Inflammatory macrophage treated with lipopolysaccharide for 1 hour (primary cell): ENCODE data around the gene TAOK2.
"Not testable (repeated sequence)": the region's sequence is repeated elsewhere in the genome, so short reads cannot be mapped to it uniquely, and the experiment has no call there.

Experiments used
- DNase-seq, 2 donors: peaks; one replicate each; pipeline ENCODE4 v3.0.0-alpha.2; 2020 to 2022

The TAOK2 gene

GRCh38 chr16:30025574-30025973, 51.9 kb downstream of the TAOK2 start:
- DNase-seq: no peak

- no peak for DNase-seq
Observed at GRCh38 chr16:30026449-30026848, 52.8 kb downstream of the TAOK2 start.

- no peak for DNase-seq
Observed at GRCh38 chr16:30027588-30028437, 54.1 kb downstream of the TAOK2 start.

GRCh38 chr16:30028438-30029076, 54.9 kb downstream of the TAOK2 start:
- no peak for DNase-seq

- no peak for DNase-seq
Observed at GRCh38 chr16:30030011-30030685, 56.5 kb downstream of the TAOK2 start.

- no peak for DNase-seq
Observed at GRCh38 chr16:30030841-30031413, 57.3 kb downstream of the TAOK2 start, which contains the start of gene TLCD3B. Gene TLCD3B (minus strand): TSS chr16:30031271. CDS start chr16:30030527, 744 bp downstream.

GRCh38 chr16:30031477-30031918, 57.8 kb downstream of the TAOK2 start:
- DNase-seq: no peak

GRCh38 chr16:30032083-30032819, 58.6 kb downstream of the TAOK2 start:
- DNase-seq: peak; percentile 46 to 80

- DNase-seq: no peak
Observed at GRCh38 chr16:30033270-30033669, 59.6 kb downstream of the TAOK2 start.

- peak; percentile 35 to 49 for DNase-seq
Observed at GRCh38 chr16:30040221-30040620, 66.6 kb downstream of the TAOK2 start.

GRCh38 chr16:30040690-30041089, 67.0 kb downstream of the TAOK2 start:
- not testable (repeated sequence) for DNase-seq

- peak; percentile 8 to 75 for DNase-seq
Observed at GRCh38 chr16:30041841-30042240, 68.2 kb downstream of the TAOK2 start.
